Right ventricle myocardium superior (tissue), 1 donor: ENCODE data around the gene TM6SF1. TPM values are rescaled to one million over a fixed set of nuclear protein-coding genes. Genes with fewer than 3 reads are reported as not detected.
"Not testable (repeated sequence)": the region's sequence is repeated elsewhere in the genome, so short reads cannot be mapped to it uniquely, and the experiment has no call there.

Source experiments
- ATAC-seq: fragments of 200-7000 bp; cut with Tn5 transposase; one replicate; pipeline ENCODE4 v1.9.1; 2020; ENCODE audit warnings: mild to moderate bottlenecking; ENCODE audit not compliant: poor library complexity
- DNase-seq: peaks from one replicate; pipeline ENCODE4 v3.0.0-alpha.2; 2020
- intact Hi-C: fragments of 100-400 bp; cut with DNase I; formaldehyde crosslinking; loops from one replicate; pipeline ENCODE4 v1.11.2; 2022
- long read RNA-seq: library from polyadenylated mRNA; unstranded; transcript quantifications from one replicate; pipeline ENCODE4 v2.0.0, GENCODE V29; 2021
- total RNA-seq: library from RNA; stranded (reverse); fragmentation: NEBNext Ultra II Directional; extraction: Animal tissue kit (Norgen Biotek cat#: 25700); gene quantifications from one replicate; pipeline ENCODE4 v1.2.1, GENCODE V29; 2021
- donor health status: DM: no; HTN: yes; CAD: no; lungs with severe emphysema.

TM6SF1 gene
- 6.8 TPM for total RNA-seq
- long read RNA-seq, transcript TM6SF1-202 (10 exons, 2,074 nt): major isoform, 12 of 19 reads
- long read RNA-seq, partial matches to known transcripts: 0 of 19 reads
- long read RNA-seq, other reads (novel, unspliced or antisense): 6 of 19 reads

DNA sequence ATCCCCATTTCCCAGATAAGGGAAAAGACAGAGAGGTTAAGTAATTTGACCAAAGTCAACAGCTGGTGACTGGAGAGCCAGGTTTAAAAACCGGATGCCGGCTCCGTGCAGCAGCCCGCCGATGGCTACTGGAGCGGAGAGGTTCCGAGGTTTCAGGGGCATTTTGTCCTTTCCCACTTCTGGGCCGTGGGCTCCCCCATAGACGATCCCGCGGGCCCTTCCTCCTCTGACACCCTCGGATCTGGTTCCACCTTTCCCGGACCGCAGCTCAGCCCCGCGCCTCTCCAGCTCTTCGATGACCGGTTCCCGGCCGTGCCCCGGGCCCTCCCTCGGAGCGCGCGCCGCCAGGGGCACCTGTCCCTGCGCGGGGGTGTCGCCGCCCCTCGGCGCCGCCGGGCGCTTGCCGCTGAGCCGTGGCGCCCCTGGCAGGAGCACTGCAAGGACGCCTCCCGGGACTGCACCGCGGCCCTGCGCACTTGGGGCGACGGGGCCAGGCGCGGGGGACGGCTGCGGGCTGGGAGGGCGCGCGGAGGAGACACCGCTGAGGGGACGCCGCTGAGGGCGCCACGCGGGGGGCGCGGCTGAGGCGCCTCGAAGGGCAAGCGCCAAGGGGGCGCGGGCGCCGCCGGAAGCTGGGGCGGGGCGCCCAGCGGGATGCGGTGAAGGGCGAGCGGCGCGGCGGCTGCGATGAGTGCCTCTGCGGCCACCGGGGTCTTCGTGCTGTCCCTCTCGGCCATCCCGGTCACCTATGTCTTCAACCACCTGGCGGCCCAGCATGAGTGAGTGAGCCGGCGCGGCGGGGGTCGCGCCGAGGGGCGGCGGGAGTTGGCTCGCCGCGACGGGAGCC lies at the start of gene TM6SF1:
Gene TM6SF1, plus strand, starts transcription at position 652 of the 847 bp plus-strand sequence. Its CDS starts 36 bp downstream, at position 688.
- intact Hi-C loops: loop anchor here (10.0 kb wide), 1 partner anchor 92 kb away; the partner anchor contains the start of gene C15orf40
- DNase-seq (peak; percentile 50), ATAC-seq (peak; percentile 47)

DNA sequence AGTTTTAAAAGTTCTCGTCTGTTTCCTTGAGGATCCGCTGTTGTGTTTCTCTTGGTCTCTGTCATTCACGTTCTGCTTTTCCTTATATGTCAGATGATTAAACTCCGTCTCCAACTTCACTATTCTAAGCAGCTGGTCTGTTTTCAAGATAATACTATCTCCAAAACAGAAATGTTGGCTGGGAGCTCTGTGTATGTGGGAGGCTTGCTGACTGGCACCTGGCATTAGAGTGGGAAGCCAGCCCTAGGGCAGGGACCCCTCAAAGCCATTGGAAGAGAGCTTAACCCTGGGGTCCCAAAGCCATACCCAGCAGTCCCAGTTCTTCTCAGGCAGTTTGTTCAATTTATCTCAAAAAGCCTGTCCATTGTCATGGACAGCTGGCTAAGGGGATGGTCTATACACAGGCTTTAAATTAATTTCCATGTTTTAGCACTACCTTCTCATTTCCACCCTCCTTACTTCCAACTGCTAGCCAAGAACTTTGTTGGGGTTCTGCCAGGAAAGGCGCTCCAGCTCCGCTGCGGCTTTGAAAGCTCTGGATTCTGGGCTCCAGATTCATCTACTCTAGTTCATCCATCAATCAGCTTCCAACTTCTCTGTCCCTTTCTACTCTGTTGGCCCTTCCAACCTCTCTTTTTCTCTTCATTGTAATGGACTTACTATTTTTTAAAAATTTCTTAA lies 49.6 kb upstream of the TM6SF1 start:
- no peak for DNase-seq
- intact Hi-C loops: no loop called here
- peak; percentile 70 for ATAC-seq

GRCh38 chr15:83061680-83062079 lies 45.8 kb upstream of the TM6SF1 start:
- DNase-seq (no peak), ATAC-seq (no peak)
- intact Hi-C loops: no loop called here

DNA sequence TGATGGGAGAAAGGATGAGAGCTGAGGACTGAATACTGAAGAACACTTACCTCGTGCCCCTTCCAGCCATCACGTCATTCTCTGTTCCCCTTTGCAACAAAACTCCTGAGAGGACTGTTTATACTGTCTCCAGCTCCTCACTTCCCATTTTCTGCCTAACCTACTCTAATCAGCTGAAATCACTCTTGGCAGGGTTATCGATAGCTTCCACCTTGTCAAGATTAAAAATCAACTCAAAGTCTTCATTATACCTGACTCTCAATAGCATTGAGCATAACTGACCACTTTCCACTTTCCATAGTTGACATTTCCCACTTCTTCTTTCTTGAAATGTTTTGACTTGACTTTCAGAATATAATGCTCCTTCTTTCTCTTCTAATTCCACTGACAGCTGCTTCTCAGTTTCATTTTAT lies 44.7 kb upstream of the TM6SF1 start:
- intact Hi-C loops: no loop called here
- ATAC-seq: no peak
- DNase-seq: no peak

DNA sequence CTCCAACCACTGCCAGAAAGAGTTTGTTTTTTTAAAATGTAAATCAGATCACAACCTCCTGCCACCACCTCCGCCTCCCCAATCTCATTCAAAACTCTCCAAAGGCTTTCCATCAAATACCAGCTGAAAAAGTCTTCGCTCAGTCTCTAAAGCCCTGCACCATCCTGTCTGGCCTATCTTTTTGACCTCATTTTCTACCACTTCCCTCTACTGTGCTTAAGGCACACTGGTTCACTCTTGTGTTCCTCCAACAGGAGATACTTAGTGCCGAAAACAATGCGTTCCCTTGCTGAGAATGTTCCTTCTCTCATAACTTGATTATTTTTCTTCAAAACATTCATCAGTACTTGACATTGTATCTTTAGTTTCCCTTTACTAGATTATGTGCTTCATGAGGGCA lies 43.9 kb upstream of the TM6SF1 start:
- DNase-seq (no peak), ATAC-seq (no peak)
- intact Hi-C loops: no loop called here

GRCh38 chr15:83064859-83065258 lies 42.6 kb upstream of the TM6SF1 start:
- DNase-seq (no peak), ATAC-seq (no peak)
- intact Hi-C loops: no loop called here

GRCh38 chr15:83065431-83065830 lies 42.0 kb upstream of the TM6SF1 start:
- DNase-seq: no peak
- intact Hi-C loops: no loop called here
- ATAC-seq: no peak

- DNase-seq (no peak), ATAC-seq (no peak)
- intact Hi-C loops: no loop called here
These were observed 41.3 kb upstream of the TM6SF1 start for GRCh38 chr15:83066034-83066733.

GRCh38 chr15:83066734-83067637 lies 40.5 kb upstream of the TM6SF1 start, which contains the start of gene BTBD1:
Gene BTBD1, minus strand, starts transcription at chr15:83067252. Its CDS starts 101 bp downstream, at chr15:83067151.
- ATAC-seq (peak; percentile 98), DNase-seq (peak; percentile 96)
- intact Hi-C loops: no loop called here

DNA sequence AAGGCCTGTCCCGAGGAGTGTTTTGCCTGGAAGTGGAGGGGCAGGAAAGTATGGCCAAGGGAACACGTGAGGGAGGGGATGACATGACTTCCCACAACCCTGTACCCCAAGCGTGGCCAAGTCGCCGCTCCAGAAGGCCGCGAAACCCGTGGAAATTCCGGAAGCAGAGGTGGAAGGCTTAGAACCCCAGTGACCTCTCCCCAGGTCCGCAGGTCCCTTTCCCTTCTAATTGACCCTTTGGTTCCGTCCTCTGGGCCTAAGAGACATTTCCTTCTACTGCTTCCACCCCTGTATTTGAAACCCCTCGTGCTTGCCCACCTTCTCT lies 39.8 kb upstream of the TM6SF1 start:
- ATAC-seq (no peak), DNase-seq (no peak)
- intact Hi-C loops: no loop called here

DNA sequence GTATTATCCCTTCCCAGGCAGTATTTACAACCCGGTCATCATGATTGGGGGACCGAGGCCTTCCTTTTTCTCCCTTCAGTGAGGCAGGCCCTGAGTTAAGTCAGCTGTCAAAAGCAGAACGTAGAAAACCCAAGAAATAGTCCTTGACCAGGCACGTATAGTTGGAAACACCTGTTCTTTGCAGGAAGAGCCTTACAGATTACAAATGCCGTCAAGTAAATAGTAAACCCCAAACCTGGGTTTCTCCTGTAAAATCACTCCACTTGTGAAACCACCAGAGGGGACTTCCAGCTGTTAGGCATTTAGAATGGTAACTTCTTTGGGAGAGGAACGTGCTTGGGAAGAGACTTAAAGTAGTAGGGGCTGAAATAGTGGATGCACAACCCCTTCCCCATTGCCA lies 39.4 kb upstream of the TM6SF1 start:
- no peak for DNase-seq
- intact Hi-C loops: no loop called here
- ATAC-seq: no peak

DNA sequence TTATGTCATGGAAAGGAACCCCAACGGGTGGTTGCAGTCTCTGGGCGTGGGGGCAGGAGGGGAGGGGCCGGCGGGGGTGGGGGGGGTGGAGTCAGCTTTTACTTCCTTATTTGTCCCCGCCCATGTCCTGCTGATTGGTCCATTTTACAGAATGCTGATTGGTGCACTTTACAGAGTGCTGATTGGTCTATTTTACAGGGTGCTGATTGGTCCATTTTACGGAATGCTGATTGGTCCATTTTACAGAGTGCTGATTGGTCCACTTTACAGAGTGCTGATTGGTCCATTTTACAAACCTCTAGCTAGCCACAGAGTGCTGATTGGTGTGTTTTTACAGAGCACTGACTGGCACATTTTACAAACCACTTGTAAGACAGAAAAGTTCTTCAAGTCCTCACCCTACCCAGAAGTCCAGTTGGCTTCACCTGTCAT lies 38.2 kb upstream of the TM6SF1 start:
- ATAC-seq, DNase-seq, intact Hi-C loops: not testable (repeated sequence)

GRCh38 chr15:83077491-83078230 lies 29.8 kb upstream of the TM6SF1 start:
- intact Hi-C loops: no loop called here
- DNase-seq (no peak), ATAC-seq (peak; percentile 67)

DNA sequence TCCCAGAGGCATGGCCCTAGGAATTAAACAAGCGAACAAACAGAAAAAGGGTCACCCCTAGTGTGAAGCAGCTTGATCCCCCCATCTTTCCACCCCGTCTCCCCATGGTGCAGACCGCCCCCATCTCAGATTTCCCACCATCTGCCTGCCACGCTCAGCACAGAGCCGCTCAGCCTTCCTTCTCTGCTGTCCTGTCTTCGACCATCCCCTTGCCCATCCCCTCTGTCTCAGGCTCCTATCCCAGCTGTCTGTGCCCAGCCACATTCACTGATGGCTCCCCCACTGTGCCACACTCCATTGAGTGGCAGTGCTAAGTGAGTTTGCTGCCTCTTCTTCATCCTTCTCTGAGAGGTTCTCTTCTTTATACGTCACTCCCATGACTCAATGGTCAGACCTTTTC lies 28.7 kb upstream of the TM6SF1 start:
- intact Hi-C loops: no loop called here
- no peak for DNase-seq
- no peak for ATAC-seq

DNA sequence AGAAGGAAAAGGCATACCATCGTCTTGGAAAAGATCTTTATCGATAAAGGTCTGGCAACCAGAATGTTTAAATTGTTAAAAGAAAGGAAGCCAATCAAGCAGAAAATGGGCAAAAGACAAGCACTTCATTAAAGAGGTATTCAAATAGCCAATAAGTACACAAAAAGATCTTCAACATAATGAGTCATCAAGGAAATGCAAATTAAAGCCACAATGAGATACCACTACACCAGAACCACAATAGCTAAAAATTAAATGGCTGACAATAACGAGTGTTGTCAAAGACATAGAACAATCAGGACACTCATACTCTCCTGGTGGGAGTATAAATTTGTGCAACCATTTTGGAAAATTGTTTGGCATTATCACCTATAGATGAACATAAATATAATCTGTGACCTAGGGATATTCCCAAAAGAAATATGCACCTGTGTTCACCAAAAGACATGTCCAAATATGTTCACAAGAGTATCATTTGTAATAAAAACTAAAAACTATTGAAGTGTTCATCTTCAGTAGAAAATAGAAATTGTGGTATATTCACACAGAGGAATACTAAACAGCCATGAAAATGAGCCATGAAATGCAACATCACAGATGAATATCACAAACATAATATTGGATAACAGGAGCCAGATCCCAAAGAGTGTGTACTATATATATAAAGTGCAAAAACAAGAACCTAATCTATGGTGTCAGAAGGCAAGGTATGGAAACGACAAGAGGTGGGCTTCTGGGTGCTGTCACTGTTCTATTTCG lies 26.0 kb upstream of the TM6SF1 start:
- no peak for ATAC-seq
- intact Hi-C loops: no loop called here

GRCh38 chr15:83082730-83083386 lies 24.6 kb upstream of the TM6SF1 start:
- DNase-seq (no peak), ATAC-seq (no peak)

More for the DNA sequence above, 26.0 kb upstream of the TM6SF1 start:
- no peak for DNase-seq

More at GRCh38 chr15:83082730-83083386, 24.6 kb upstream of the TM6SF1 start:
- intact Hi-C loops: no loop called here
